Measurements from ENCODE around the gene SYNPO2. TPM values are rescaled to one million over a fixed set of nuclear protein-coding genes. Genes with fewer than 3 reads are reported as not detected.
A peak's percentile ranks its signal among the peaks of the same experiment; 100 is the strongest.

The SYNPO2 gene
- total RNA-seq, 1 experiment from 2014 or later, result 0.46 TPM

GRCh38 chr4:118910221-118910620, 21.6 kb downstream of the SYNPO2 start:
- no peaks in the 10 kb centered on the region for H3K9me3 ChIP-seq
- H3K36me3 ChIP-seq, result no peaks in the 10 kb centered on the region
- no peaks in the 10 kb centered on the region for H3K27me3 ChIP-seq
- no peak overlapping the region for H3K4me3 ChIP-seq
- DNase-seq, result no peak

GRCh38 chr4:118911238-118911703, 22.6 kb downstream of the SYNPO2 start:
- H3K4me3 ChIP-seq, result no peak overlapping the region
- H3K36me3 ChIP-seq, result no peaks in the 10 kb centered on the region
- no peaks in the 10 kb centered on the region for H3K27me3 ChIP-seq
- no peak for DNase-seq
- H3K9me3 ChIP-seq, result no peaks in the 10 kb centered on the region

GRCh38 chr4:118915468-118915867, 26.8 kb downstream of the SYNPO2 start:
- no peak for DNase-seq
- H3K9me3 ChIP-seq, result no peaks in the 10 kb centered on the region
- H3K27me3 ChIP-seq, result no peaks in the 10 kb centered on the region
- no peaks in the 10 kb centered on the region for H3K36me3 ChIP-seq
- H3K4me3 ChIP-seq, result no peak overlapping the region

- no peaks in the 10 kb centered on the region for H3K9me3 ChIP-seq
- H3K36me3 ChIP-seq, result no peaks in the 10 kb centered on the region
- no peaks in the 10 kb centered on the region for H3K27me3 ChIP-seq
- DNase-seq, result no peak
- no peak overlapping the region for H3K4me3 ChIP-seq
These were observed 28.1 kb downstream of the SYNPO2 start for GRCh38 chr4:118916691-118917289.

- DNase-seq, result no peak
- Histone ChIP-seq H3K36me3 (no peaks in the 10 kb centered on the region), H3K4me3 (no peak overlapping the region), H3K9me3 (no peaks in the 10 kb centered on the region), H3K27me3 (no peaks in the 10 kb centered on the region)
These were observed 28.9 kb downstream of the SYNPO2 start for GRCh38 chr4:118917582-118917981.

GRCh38 chr4:118918388-118918787, 29.7 kb downstream of the SYNPO2 start:
- no peaks in the 10 kb centered on the region for H3K9me3 ChIP-seq
- no peaks in the 10 kb centered on the region for H3K36me3 ChIP-seq
- no peak overlapping the region for H3K4me3 ChIP-seq
- no peaks in the 10 kb centered on the region for H3K27me3 ChIP-seq
- peak; percentile 25 for DNase-seq

GRCh38 chr4:118920247-118920646, 31.6 kb downstream of the SYNPO2 start:
- no peaks in the 10 kb centered on the region for H3K9me3 ChIP-seq
- no peaks in the 10 kb centered on the region for H3K36me3 ChIP-seq
- peak; percentile 54 for DNase-seq
- H3K4me3 ChIP-seq, result no peak overlapping the region
- H3K27me3 ChIP-seq, result no peaks in the 10 kb centered on the region

GRCh38 chr4:118921786-118922185, 33.1 kb downstream of the SYNPO2 start:
- no peak for DNase-seq
- Histone ChIP-seq H3K27me3 (no peaks in the 10 kb centered on the region), H3K9me3 (no peaks in the 10 kb centered on the region), H3K36me3 (no peaks in the 10 kb centered on the region), H3K4me3 (no peak overlapping the region)

DNA sequence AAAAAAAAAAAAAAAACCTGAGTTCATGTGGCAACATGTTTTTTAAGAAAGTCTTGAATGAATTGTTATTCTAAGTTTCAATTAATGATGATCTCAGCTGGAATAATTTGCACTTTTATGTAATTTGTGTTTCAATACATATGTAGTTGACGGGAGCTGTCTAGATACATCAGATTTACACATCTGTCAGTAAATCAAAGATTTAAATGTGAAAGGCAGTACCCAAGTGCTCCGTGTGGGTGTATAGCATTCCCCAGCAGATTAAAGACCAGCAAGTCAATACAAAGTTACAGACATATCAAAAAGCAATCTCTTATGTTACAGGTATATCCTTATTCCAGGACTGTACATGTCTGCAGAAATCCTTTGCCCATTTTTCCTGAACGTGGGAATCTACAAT, 35.2 kb downstream of the SYNPO2 start:
- H3K9me3 ChIP-seq, result no peaks in the 10 kb centered on the region
- H3K4me3 ChIP-seq, result no peak overlapping the region
- H3K27me3 ChIP-seq, result no peaks in the 10 kb centered on the region
- H3K36me3 ChIP-seq, result no peaks in the 10 kb centered on the region
- no peak for DNase-seq

DNA sequence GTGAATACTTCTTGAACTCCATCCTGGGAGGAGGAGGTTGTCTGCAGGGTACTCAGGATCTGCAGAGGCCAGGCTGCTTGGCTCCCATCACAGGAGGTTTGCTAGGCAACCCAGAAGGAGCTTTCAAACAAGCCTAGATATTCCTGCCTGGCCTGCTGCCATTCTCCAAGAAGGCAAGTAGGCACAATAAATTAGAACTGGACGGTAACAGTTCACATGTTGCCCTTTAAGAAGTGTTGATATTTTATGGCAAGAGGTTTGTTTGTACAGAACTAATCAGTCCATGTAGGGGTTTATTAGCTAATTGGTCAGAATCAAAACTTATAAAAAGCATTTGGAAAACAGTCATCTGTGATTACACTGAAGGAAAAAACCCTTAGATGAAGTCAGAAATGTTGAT, 39.3 kb downstream of the SYNPO2 start:
- Histone ChIP-seq H3K4me3 (no peak overlapping the region), H3K27me3 (no peaks in the 10 kb centered on the region), H3K9me3 (no peaks in the 10 kb centered on the region), H3K36me3 (no peaks in the 10 kb centered on the region)
- no peak for DNase-seq

- no peaks in the 10 kb centered on the region for H3K36me3 ChIP-seq
- H3K4me3 ChIP-seq, result no peak overlapping the region
- DNase-seq, result no peak
- H3K9me3 ChIP-seq, result no peaks in the 10 kb centered on the region
- H3K27me3 ChIP-seq, result no peaks in the 10 kb centered on the region
These were observed 41.6 kb downstream of the SYNPO2 start for GRCh38 chr4:118930255-118930654.

GRCh38 chr4:118931786-118932185, 43.1 kb downstream of the SYNPO2 start:
- no peaks in the 10 kb centered on the region for H3K9me3 ChIP-seq
- no peak overlapping the region for H3K4me3 ChIP-seq
- H3K27me3 ChIP-seq, result no peaks in the 10 kb centered on the region
- no peak for DNase-seq
- no peaks in the 10 kb centered on the region for H3K36me3 ChIP-seq

DNA sequence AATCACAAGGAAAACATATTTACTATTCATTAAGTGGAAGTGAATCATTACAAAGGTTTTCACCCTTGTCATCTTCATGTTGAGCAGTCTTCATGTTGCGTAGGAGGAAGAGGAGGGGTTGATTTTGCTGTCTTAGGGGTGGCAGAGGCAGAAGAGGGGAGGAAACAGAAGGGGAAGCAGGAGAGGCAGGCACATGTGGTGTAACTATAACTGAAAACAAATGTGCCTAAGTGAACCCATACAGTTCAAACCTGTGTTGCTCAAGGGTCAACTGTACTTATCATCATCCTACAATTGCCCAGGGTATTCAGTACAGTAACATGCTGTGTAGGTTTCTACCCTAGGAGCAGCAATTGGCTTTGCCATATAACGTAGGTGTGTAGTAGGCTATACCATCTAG, 47.2 kb downstream of the SYNPO2 start:
- Histone ChIP-seq H3K4me3 (no peak overlapping the region), H3K36me3 (no peaks in the 10 kb centered on the region), H3K9me3 (no peaks in the 10 kb centered on the region), H3K27me3 (no peaks in the 10 kb centered on the region)
- no peak for DNase-seq

DNA sequence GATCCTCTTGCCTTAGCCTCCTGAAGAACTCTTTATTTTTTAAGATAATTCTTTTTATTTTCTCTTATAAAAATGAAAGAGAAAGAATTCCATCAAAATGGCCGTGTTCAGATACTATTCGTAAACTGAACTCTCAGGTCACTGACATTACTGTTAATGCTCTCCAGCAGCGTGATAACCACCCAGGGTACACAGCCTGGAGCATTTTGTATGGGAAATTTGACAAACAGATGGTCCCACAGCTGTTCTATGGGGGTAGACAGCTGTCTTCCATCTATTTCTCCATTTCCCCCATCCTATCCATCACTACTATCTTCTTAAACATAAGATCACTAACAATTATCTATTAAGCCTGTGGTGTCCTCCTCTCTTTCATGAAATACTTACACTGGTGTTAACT, 47.8 kb downstream of the SYNPO2 start:
- Histone ChIP-seq H3K4me3 (no peak overlapping the region), H3K9me3 (no peaks in the 10 kb centered on the region), H3K36me3 (no peaks in the 10 kb centered on the region), H3K27me3 (no peaks in the 10 kb centered on the region)
- no peak for DNase-seq

DNA sequence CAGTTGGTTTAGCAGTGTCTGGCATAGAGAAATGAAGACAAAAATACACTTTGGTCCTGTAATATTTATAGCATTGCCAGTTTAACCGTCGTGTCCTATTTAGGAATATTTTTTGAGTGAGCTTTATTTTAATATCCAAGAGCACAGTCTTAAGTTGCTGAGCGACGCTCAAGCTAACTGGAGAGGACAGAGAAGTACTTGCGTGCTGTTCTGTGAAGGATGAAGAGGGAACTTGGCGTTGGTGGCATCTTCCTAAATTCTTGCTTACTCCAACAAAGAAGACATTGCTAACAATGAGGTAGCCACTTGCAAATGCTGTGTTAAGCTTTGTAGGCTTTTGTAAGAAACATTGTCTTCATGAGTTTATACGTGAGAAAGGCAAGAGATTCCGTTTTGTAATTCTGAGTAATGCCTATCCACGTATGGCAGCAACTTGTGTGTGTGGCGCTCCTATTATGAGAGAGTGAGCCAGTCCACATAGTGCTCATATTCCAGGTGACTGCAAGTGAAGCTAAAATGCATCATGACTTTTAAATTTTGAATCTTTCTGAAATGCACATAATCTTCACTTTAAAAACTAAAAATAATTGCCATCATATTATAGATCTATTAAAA, 50.6 kb downstream of the SYNPO2 start:
- Histone ChIP-seq H3K27me3 (no peaks in the 10 kb centered on the region), H3K9me3 (no peaks in the 10 kb centered on the region), H3K36me3 (no peaks in the 10 kb centered on the region), H3K4me3 (no peak overlapping the region)
- DNase-seq, result no peak

- DNase-seq, result no peak
- Histone ChIP-seq H3K9me3 (no peaks in the 10 kb centered on the region), H3K36me3 (no peaks in the 10 kb centered on the region), H3K27me3 (no peaks in the 10 kb centered on the region), H3K4me3 (no peak overlapping the region)
These were observed 52.5 kb downstream of the SYNPO2 start for GRCh38 chr4:118941149-118941548.

DNA sequence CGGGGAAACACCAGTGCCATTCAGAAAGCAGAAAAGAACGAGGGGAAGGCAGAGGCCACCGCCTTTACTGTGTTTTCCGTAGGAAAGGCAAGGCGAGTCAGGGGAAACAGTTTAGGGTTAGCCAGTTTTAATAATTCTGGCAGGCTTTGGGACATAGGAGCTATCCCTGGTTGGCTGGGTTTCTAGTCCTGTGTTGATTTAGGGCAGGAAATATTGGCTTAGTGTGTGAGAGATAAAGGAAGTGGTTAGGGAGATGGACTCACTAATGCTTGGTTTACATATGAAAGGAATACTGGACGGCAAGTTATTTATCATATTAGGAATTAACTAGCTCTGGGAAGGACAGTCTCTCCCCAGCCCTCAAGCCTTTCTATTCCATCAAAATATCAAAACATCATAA, 53.1 kb downstream of the SYNPO2 start:
- peak; percentile 24 for DNase-seq
- Histone ChIP-seq H3K27me3 (no peaks in the 10 kb centered on the region), H3K4me3 (no peak overlapping the region), H3K36me3 (no peaks in the 10 kb centered on the region), H3K9me3 (no peaks in the 10 kb centered on the region)

DNA sequence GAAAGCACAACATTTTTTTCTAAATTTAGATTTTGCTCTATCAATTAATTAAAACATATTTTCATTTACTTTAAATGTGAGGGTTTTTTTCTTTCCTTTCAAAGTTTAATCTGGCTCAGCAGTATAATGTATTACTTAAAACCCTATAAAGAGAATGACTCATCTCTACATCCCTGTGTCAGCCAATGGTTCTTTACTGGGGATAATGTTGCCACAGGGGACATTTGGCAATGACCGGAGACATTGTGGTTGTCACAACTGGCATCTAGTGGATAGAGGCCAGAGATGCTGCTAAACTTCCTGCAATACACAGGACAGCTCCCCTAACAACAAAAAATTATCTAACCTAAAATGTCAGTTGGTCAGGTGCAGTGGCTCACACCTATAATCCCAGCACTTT, 53.8 kb downstream of the SYNPO2 start:
- Histone ChIP-seq H3K27me3 (no peaks in the 10 kb centered on the region), H3K36me3 (no peaks in the 10 kb centered on the region), H3K4me3 (no peak overlapping the region), H3K9me3 (no peaks in the 10 kb centered on the region)
- DNase-seq, result peak; percentile 6
